Small intestine (tissue), 7 donors: ENCODE results near the gene CAMTA1. TPM values are rescaled to one million over a fixed set of nuclear protein-coding genes. Genes with fewer than 3 reads are reported as not detected.

Experiments
- DNase-seq, 2 donors: peaks; one replicate each; pipeline versions ENCODE4 v3.0.0 to v3.0.0-alpha.2; 2013
- FAIRE-seq: peaks from 2 replicates; lab custom pipeline; 2012; peaks lifted over from hg19 to GRCh38; lab: Jason Lieb, UNC
- H3K27ac ChIP-seq, 3 donors: one replicate each; pipeline ENCODE4 v1.5.1; 2013; ENCODE audit warnings: low read length in 2 of 3, mild to moderate bottlenecking in 2 of 3, control low read depth in 1 of 3, inconsistent platforms in 1 of 3, low read depth in 1 of 3, moderate library complexity in 1 of 3
- H3K27me3 ChIP-seq, 3 donors: one replicate each; pipeline ENCODE4 v1.6.1; 2013; ENCODE audit warnings: low read length in 3 of 3, inconsistent platforms in 1 of 3; ENCODE audit not compliant: control insufficient read depth in 3 of 3, insufficient read depth in 3 of 3
- H3K36me3 ChIP-seq, 3 donors: one replicate each; pipeline ENCODE4 v1.6.1; 2013; ENCODE audit warnings: low read length in 3 of 3, inconsistent platforms in 1 of 3, low read depth in 1 of 3, mild to moderate bottlenecking in 1 of 3, moderate library complexity in 1 of 3; ENCODE audit not compliant: control insufficient read depth in 3 of 3, insufficient read depth in 2 of 3
- H3K4me1 ChIP-seq, 3 donors: one replicate each; pipeline ENCODE4 v1.6.1; 2013; ENCODE audit warnings: low read length in 2 of 3, inconsistent platforms in 1 of 3, low read depth in 1 of 3, mild to moderate bottlenecking in 1 of 3, moderate library complexity in 1 of 3; ENCODE audit not compliant: control insufficient read depth in 3 of 3, insufficient read depth in 2 of 3
- H3K4me3 ChIP-seq, 3 donors: one replicate each; pipeline ENCODE4 v1.5.1; 2013; ENCODE audit warnings: low read length in 3 of 3, control low read depth in 1 of 3, inconsistent platforms in 1 of 3, low read depth in 1 of 3, mild to moderate bottlenecking in 1 of 3, moderate library complexity in 1 of 3
- H3K9me3 ChIP-seq, 2 donors: one replicate each; pipeline ENCODE4 v1.6.1; 2013; ENCODE audit warnings: low read depth in 1 of 2, low read length in 1 of 2; ENCODE audit not compliant: control insufficient read depth in 2 of 2, insufficient read depth in 1 of 2
- WGBS, 3 donors: extraction: QIAGEN DNeasy Blood & Tissue Kit; methylation state at CpG; one replicate each; pipeline ENCODE4 v1.1.7; 2013; 5-methylcytosine and 5-hydroxymethylcytosine counted together
- polyA plus RNA-seq, 4 donors: library from polyadenylated mRNA; stranded (reverse) in 3 of 4; unstranded in 1 of 4; fragments of 200-250 nt in 3 of 4; fragments of 120-200 nt in 1 of 4; gene quantifications; one replicate each; pipeline versions ENCODE4 v1.2.1 to v1.2.3, GENCODE V29; 2013
- donor health status: healthy with polysubstance abuse.
- donor health status: control.
- donor health status: control.
- donor health status: Bipolar disorder and iron deficiency.
- donor health status: healthy.

CAMTA1 gene
- polyA plus RNA-seq, 4 donors: 57.6 to 177 (median 147) TPM

- no peaks in the 10 kb centered on the region for H3K9me3 ChIP-seq
- no peak for DNase-seq
- no peak overlapping the region for H3K4me3 ChIP-seq
- no peak for FAIRE-seq
- H3K36me3 ChIP-seq: no peaks in the 10 kb centered on the region
- H3K4me1 ChIP-seq: peaks cover 0 to 5% (median 0%) of the 10 kb centered on the region in 3 donors
- peaks cover 0 to 4% (median 0%) of the 10 kb centered on the region in 3 donors for H3K27me3 ChIP-seq
- no peak overlapping the region for H3K27ac ChIP-seq
- WGBS, 3 donors: 81 to 90% (median 83%) methylated on average over 2 of the region's 2 CpGs
Measured at GRCh38 chr1:6969762-6970161, 184.5 kb downstream of the CAMTA1 start.

- Histone ChIP-seq H3K27me3 (peaks cover 0 to 4% (median 0%) of the 10 kb centered on the region in 3 donors), H3K4me3 (no peak overlapping the region), H3K9me3 (no peaks in the 10 kb centered on the region), H3K27ac (no peak overlapping the region), H3K36me3 (no peaks in the 10 kb centered on the region), H3K4me1 (peaks cover 0 to 2% (median 0%) of the 10 kb centered on the region in 3 donors)
- DNase-seq (no peak), FAIRE-seq (no peak)
- WGBS, 3 donors: 93 to 98% (median 93%) methylated on average over 11 of the region's 11 CpGs
Measured at GRCh38 chr1:6970221-6970620, 185.0 kb downstream of the CAMTA1 start.

GRCh38 chr1:6971048-6971447 is 185.8 kb downstream of the CAMTA1 start:
- Histone ChIP-seq H3K36me3 (no peaks in the 10 kb centered on the region), H3K9me3 (no peaks in the 10 kb centered on the region), H3K27me3 (peaks cover 0 to 4% (median 0%) of the 10 kb centered on the region in 3 donors), H3K4me1 (no peaks in the 10 kb centered on the region), H3K4me3 (no peak overlapping the region), H3K27ac (no peak overlapping the region)
- 31 to 67% (median 50%) methylated on average over 9 of the region's 9 CpGs for WGBS, 3 donors
- no peak for DNase-seq
- FAIRE-seq: no peak

- no peak for DNase-seq
- Histone ChIP-seq H3K27me3 (peaks cover 0 to 4% (median 0%) of the 10 kb centered on the region in 3 donors), H3K4me3 (no peak overlapping the region), H3K4me1 (no peaks in the 10 kb centered on the region), H3K36me3 (no peaks in the 10 kb centered on the region), H3K27ac (no peak overlapping the region), H3K9me3 (no peaks in the 10 kb centered on the region)
- no peak for FAIRE-seq
- WGBS, 3 donors: 57 to 85% (median 72%) methylated on average over 11 of the region's 11 CpGs
Measured at GRCh38 chr1:6971699-6972098, 186.4 kb downstream of the CAMTA1 start.

- 37 to 59% (median 53%) methylated on average over 4 of the region's 4 CpGs for WGBS, 3 donors
- peaks cover 0 to 3% (median 0%) of the 10 kb centered on the region in 3 donors for H3K27me3 ChIP-seq
- H3K27ac ChIP-seq: no peak overlapping the region
- H3K4me3 ChIP-seq: no peak overlapping the region
- no peaks in the 10 kb centered on the region for H3K36me3 ChIP-seq
- H3K4me1 ChIP-seq: no peaks in the 10 kb centered on the region
- H3K9me3 ChIP-seq: no peaks in the 10 kb centered on the region
- FAIRE-seq (no peak), DNase-seq (no peak)
Measured at GRCh38 chr1:6972399-6972798, 187.1 kb downstream of the CAMTA1 start.

- Histone ChIP-seq H3K27ac (no peak overlapping the region), H3K4me1 (no peaks in the 10 kb centered on the region), H3K4me3 (no peak overlapping the region), H3K36me3 (no peaks in the 10 kb centered on the region), H3K27me3 (no peaks in the 10 kb centered on the region), H3K9me3 (no peaks in the 10 kb centered on the region)
- FAIRE-seq: no peak
- no peak for DNase-seq
- WGBS, 3 donors: 77 to 91% (median 80%) methylated on average over 16 of the region's 16 CpGs
Measured at GRCh38 chr1:6975331-6976043, 190.2 kb downstream of the CAMTA1 start.

- 29 to 41% (median 36%) methylated on average over 6 of the region's 6 CpGs for WGBS, 3 donors
- H3K4me1 ChIP-seq: no peaks in the 10 kb centered on the region
- DNase-seq: peak in 1 of 2 donors; percentile 11
- no peak overlapping the region for H3K27ac ChIP-seq
- no peak overlapping the region for H3K4me3 ChIP-seq
- FAIRE-seq: no peak
- H3K27me3 ChIP-seq: no peaks in the 10 kb centered on the region
- H3K36me3 ChIP-seq: no peaks in the 10 kb centered on the region
- no peaks in the 10 kb centered on the region for H3K9me3 ChIP-seq
Measured at GRCh38 chr1:6976044-6976375, 190.8 kb downstream of the CAMTA1 start.

- Histone ChIP-seq H3K4me3 (no peak overlapping the region), H3K27ac (no peak overlapping the region), H3K27me3 (no peaks in the 10 kb centered on the region), H3K36me3 (no peaks in the 10 kb centered on the region), H3K4me1 (no peaks in the 10 kb centered on the region), H3K9me3 (no peaks in the 10 kb centered on the region)
- DNase-seq: no peak
- FAIRE-seq: no peak
- 58 to 72% (median 71%) methylated on average over 3 to 5 of the region's 5 CpGs for WGBS, 3 donors
Measured at GRCh38 chr1:6979003-6979613, 193.9 kb downstream of the CAMTA1 start.
